H9 (cell line): Measurements from ENCODE around the gene SLC12A3. TPM values are rescaled to one million over a fixed set of nuclear protein-coding genes. Genes with fewer than 3 reads are reported as not detected.

ENCODE experiments used
- DNase-seq: peaks from one replicate; pipeline ENCODE4 v3.0.0-alpha.2; 2017
- H2AFZ ChIP-seq: one replicate; pipeline ENCODE4 v1.6.1; 2013; ENCODE audit warnings: mild to moderate bottlenecking, low read length, control low read depth, moderate library complexity
- H2AK5ac ChIP-seq: 2 replicates; pipeline ENCODE4 v1.6.1; 2013; ENCODE audit warnings: low read length, control low read depth, mixed read lengths; ENCODE audit not compliant: insufficient read length
- H2BK120ac ChIP-seq: one replicate; pipeline ENCODE4 v1.6.1; 2013; ENCODE audit warnings: low read depth, mild to moderate bottlenecking, low read length, control low read depth, inconsistent platforms; ENCODE audit not compliant: poor library complexity, severe bottlenecking
- H2BK12ac ChIP-seq: 2 replicates; pipeline ENCODE4 v1.6.1; 2013; ENCODE audit warnings: low read length, control low read depth, mixed read lengths, low read depth; ENCODE audit not compliant: insufficient read length
- H2BK15ac ChIP-seq: 2 replicates; pipeline ENCODE4 v1.6.1; 2013; ENCODE audit warnings: low read depth, low read length, control low read depth
- H2BK20ac ChIP-seq: one replicate; pipeline ENCODE4 v1.6.1; 2013; ENCODE audit warnings: low read depth, mild to moderate bottlenecking, low read length, control low read depth, inconsistent platforms; ENCODE audit not compliant: poor library complexity, severe bottlenecking
- H2BK5ac ChIP-seq: 2 replicates; pipeline ENCODE4 v1.6.1; 2013; ENCODE audit warnings: low read length, control low read depth, mixed read lengths; ENCODE audit not compliant: insufficient read length
- H3K14ac ChIP-seq: 2 replicates; pipeline ENCODE4 v1.6.1; 2013; ENCODE audit warnings: low read length, control low read depth; ENCODE audit not compliant: insufficient read depth
- H3K18ac ChIP-seq: 2 replicates; pipeline ENCODE4 v1.6.1; 2013; ENCODE audit warnings: low read depth, mild to moderate bottlenecking, mixed read lengths, low read length, control low read depth; ENCODE audit not compliant: insufficient read length
- H3K23ac ChIP-seq: 2 replicates; pipeline ENCODE4 v1.6.1; 2013; ENCODE audit warnings: low read length, control low read depth, mixed read lengths, low read depth; ENCODE audit not compliant: insufficient read length
- H3K23me2 ChIP-seq: 2 replicates; pipeline ENCODE4 v1.6.1; 2013; ENCODE audit warnings: low read depth, mild to moderate bottlenecking, mixed read lengths, low read length, control low read depth; ENCODE audit not compliant: insufficient read length, poor library complexity, severe bottlenecking
- H3K27ac ChIP-seq: 2 replicates; pipeline ENCODE4 v1.5.1; 2013; ENCODE audit warnings: low read length, control low read depth, mixed read lengths, low read depth; ENCODE audit not compliant: insufficient read length
- H3K27me3 ChIP-seq: 2 replicates; pipeline ENCODE4 v1.6.1; 2013; ENCODE audit warnings: low read length, control low read depth, inconsistent platforms; ENCODE audit not compliant: insufficient read depth
- H3K4ac ChIP-seq: 2 replicates; pipeline ENCODE4 v1.6.1; 2013; ENCODE audit warnings: low read depth, mild to moderate bottlenecking, control low read depth, inconsistent platforms, low read length, moderate library complexity
- H3K4me1 ChIP-seq: 2 replicates; pipeline ENCODE4 v1.6.1; 2013; ENCODE audit warnings: low read length, control low read depth, inconsistent platforms; ENCODE audit not compliant: insufficient read depth
- H3K4me2 ChIP-seq: 2 replicates; pipeline ENCODE4 v1.6.1; 2013; ENCODE audit warnings: low read length, control low read depth, mixed read lengths; ENCODE audit not compliant: insufficient read length, insufficient read depth
- H3K56ac ChIP-seq: 2 replicates; pipeline ENCODE4 v1.6.1; 2013; ENCODE audit warnings: low read depth, mild to moderate bottlenecking, mixed read lengths, low read length, control low read depth; ENCODE audit not compliant: insufficient read length
- H3K79me1 ChIP-seq: 2 replicates; pipeline ENCODE4 v1.6.1; 2013; ENCODE audit warnings: low read depth, mild to moderate bottlenecking, moderate library complexity, low read length, control low read depth, inconsistent platforms; ENCODE audit not compliant: insufficient read depth, poor library complexity, severe bottlenecking
- H3K79me2 ChIP-seq: 2 replicates; pipeline ENCODE4 v1.6.1; 2013; ENCODE audit warnings: low read length, control low read depth, inconsistent platforms; ENCODE audit not compliant: insufficient read depth
- H3K9ac ChIP-seq: 2 replicates; pipeline ENCODE4 v1.6.1; 2013; ENCODE audit warnings: low read length, control low read depth, mixed read lengths; ENCODE audit not compliant: insufficient read length; ENCODE audit errors: extremely low read depth
- H3K9me3 ChIP-seq: one replicate; pipeline ENCODE4 v1.6.1; 2013; ENCODE audit warnings: low read depth, low read length, inconsistent platforms; ENCODE audit not compliant: control insufficient read depth
- H3T11ph ChIP-seq: one replicate; pipeline ENCODE4 v1.6.1; 2013; ENCODE audit warnings: mild to moderate bottlenecking, low read length, control low read depth, inconsistent platforms
- H4K20me1 ChIP-seq: one replicate; pipeline ENCODE4 v1.6.1; 2013; ENCODE audit not compliant: control insufficient read depth, insufficient read length, insufficient read depth
- H4K5ac ChIP-seq: 2 replicates; pipeline ENCODE4 v1.6.1; 2013; ENCODE audit warnings: low read depth, mild to moderate bottlenecking, mixed read lengths, low read length, control low read depth; ENCODE audit not compliant: insufficient read length
- H4K8ac ChIP-seq: replicated peaks from 2 replicates; pipeline ENCODE4 v1.6.1; 2013; ENCODE audit warnings: low read length, control low read depth, mixed read lengths, low read depth; ENCODE audit not compliant: insufficient read length
- H4K91ac ChIP-seq: 2 replicates; pipeline ENCODE4 v1.6.1; 2013; ENCODE audit warnings: low read depth, mild to moderate bottlenecking, moderate library complexity, mixed read lengths, low read length, control low read depth; ENCODE audit not compliant: insufficient read length
- H3K27ac Mint-ChIP-seq, 3 experiments: 2 replicates in 2 of 3; 3 replicates in 1 of 3; pipeline ENCODE4 v1.8.0; 2020 to 2021; ENCODE audit warnings: mixed read lengths in 3 of 3, mild to moderate bottlenecking in 1 of 3, moderate library complexity in 1 of 3
- H3K27me3 Mint-ChIP-seq: 2 replicates; pipeline ENCODE4 v1.8.0; 2021; ENCODE audit warnings: low read depth, mild to moderate bottlenecking, moderate library complexity, mixed read lengths
- H3K36me3 Mint-ChIP-seq, 3 experiments: 2 replicates in 2 of 3; 3 replicates in 1 of 3; pipeline ENCODE4 v1.8.0; 2020 to 2021; ENCODE audit warnings: low read depth in 3 of 3, mixed read lengths in 3 of 3; ENCODE audit not compliant: insufficient read depth in 1 of 3
- H3K4me1 Mint-ChIP-seq, 2 experiments: 2 replicates each; pipeline ENCODE4 v1.8.0; 2020; ENCODE audit warnings: mixed read lengths in 2 of 2
- H3K4me3 Mint-ChIP-seq, 2 experiments: 2 replicates in 1 of 2; 3 replicates in 1 of 2; pipeline ENCODE4 v1.8.0; 2020 to 2021; ENCODE audit warnings: mild to moderate bottlenecking in 2 of 2, mixed read lengths in 2 of 2, moderate library complexity in 1 of 2
- H3K9me3 Mint-ChIP-seq, 2 experiments: 2 replicates in 1 of 2; 3 replicates in 1 of 2; pipeline ENCODE4 v1.8.0; 2020; ENCODE audit warnings: mild to moderate bottlenecking in 2 of 2, mixed read lengths in 2 of 2, moderate library complexity in 1 of 2
- CTCF ChIP-seq: fragments of 200-600 bp; sonication (generic); conservative IDR thresholded peaks from 3 replicates; pipeline ENCODE4 v1.8.0; 2021; ENCODE audit warnings: antibody characterized with exemption, mild to moderate bottlenecking
- WGBS: extraction: QIAGEN DNeasy Blood & Tissue Kit; methylation state at CpG from one replicate; pipeline ENCODE4 v1.1.7; 2013; ENCODE audit warnings: missing lambda C conversion rate, low lambda C conversion rate, mixed read lengths; ENCODE audit not compliant: insufficient read length; ENCODE audit errors: extremely low coverage; 5-methylcytosine and 5-hydroxymethylcytosine counted together
- total RNA-seq: library from RNA; stranded (reverse); gene quantifications from 2 replicates; pipeline ENCODE4 v1.2.1, GENCODE V29; 2021

The SLC12A3 gene
- total RNA-seq, 1 experiment from 2014 or later, result not detected

GRCh38 chr16:56886826-56887225 is 21.8 kb downstream of the SLC12A3 start:
- Mint-ChIP-seq H3K4me3 (no peak overlapping the region), H3K4me1 (no peaks in the 10 kb centered on the region), H3K9me3 (peaks cover 20 to 23% of the 10 kb centered on the region in 2 experiments), H3K27me3 (peaks cover 6% of the 10 kb centered on the region), H3K36me3 (peaks cover 10 to 15% (median 14%) of the 10 kb centered on the region in 3 experiments), H3K27ac (no peak overlapping the region)
- Histone ChIP-seq H3K27me3 (no peaks in the 10 kb centered on the region), H2AK5ac (no peak overlapping the region), H3K23ac (no peak overlapping the region), H2BK12ac (no peak overlapping the region), H2AFZ (no peak overlapping the region), H3K4ac (no peak overlapping the region), H3K4me2 (no peak overlapping the region), H3K79me1 (no peaks in the 10 kb centered on the region), H3K9ac (no peak overlapping the region), H3T11ph (no peak overlapping the region), H4K8ac (no peak overlapping the region), H2BK20ac (no peak overlapping the region), H3K4me1 (no peaks in the 10 kb centered on the region), H3K23me2 (no peaks in the 10 kb centered on the region), H4K91ac (no peak overlapping the region), H3K9me3 (peaks cover 11% of the 10 kb centered on the region), H2BK120ac (no peak overlapping the region), H2BK5ac (no peak overlapping the region), H3K18ac (no peak overlapping the region), H4K20me1 (no peaks in the 10 kb centered on the region), H2BK15ac (no peak overlapping the region), H4K5ac (no peak overlapping the region), H3K14ac (no peak overlapping the region), H3K79me2 (no peaks in the 10 kb centered on the region), H3K56ac (no peak overlapping the region), H3K27ac (no peak overlapping the region)
- no peak for TF ChIP-seq CTCF
- WGBS, result no CpG with 5 or more reads among the region's 9 CpGs
- DNase-seq, result no peak
